DND-41 (cell line): ENCODE data around the gene CPAMD8.

ENCODE experiments used
- CTCF ChIP-seq: IDR thresholded peaks from 2 replicates; pipeline ENCODE4 v1.5.1; 2012; ENCODE audit warnings: borderline replicate concordance, low read length, moderate library complexity, mild to moderate bottlenecking; ENCODE audit not compliant: poor library complexity, severe bottlenecking; ENCODE audit errors: extremely low read depth
- EZH2 ChIP-seq: IDR thresholded peaks from 3 replicates; pipeline ENCODE4 v1.6.1; 2012; ENCODE audit warnings: borderline replicate concordance, low read depth, mild to moderate bottlenecking, moderate library complexity, low read length, inconsistent platforms; ENCODE audit not compliant: severe bottlenecking

GRCh38 chr19:16861011-16861410, 165.6 kb downstream of the CPAMD8 start:
- TF ChIP-seq CTCF (no peak), EZH2 (no peak)
